Measurements from ENCODE around the gene PPM1E. TPM values are rescaled to one million over a fixed set of nuclear protein-coding genes. Genes with fewer than 3 reads are reported as not detected.
A peak's percentile ranks its signal among the peaks of the same experiment; 100 is the strongest.

The PPM1E gene
- 1 to 10 TPM; 4.1 to 7.8 TPM for total RNA-seq

GRCh38 chr17:58755577-58756245, at the start of gene PPM1E:
Gene PPM1E, plus strand, starts transcription at chr17:58755854.
- DNase-seq (ENCODE audit: low spot score), result peak; percentile 16
- H3K27ac ChIP-seq, result peak within 1 kb of the TSS in 1 of 2 donors; percentile 52
- WGBS, result 1% methylated on average over 32 of the region's 71 CpGs

GRCh38 chr17:58706351-58707140, 49.1 kb upstream of the PPM1E start:
- TF ChIP-seq POLR2AphosphoS5 (IDR thresholded peaks at IDR 0.05) (no peak), POLR2A (IDR thresholded peaks at IDR 0.05) (no peak)
- TF ChIP-seq, protein P1, sequence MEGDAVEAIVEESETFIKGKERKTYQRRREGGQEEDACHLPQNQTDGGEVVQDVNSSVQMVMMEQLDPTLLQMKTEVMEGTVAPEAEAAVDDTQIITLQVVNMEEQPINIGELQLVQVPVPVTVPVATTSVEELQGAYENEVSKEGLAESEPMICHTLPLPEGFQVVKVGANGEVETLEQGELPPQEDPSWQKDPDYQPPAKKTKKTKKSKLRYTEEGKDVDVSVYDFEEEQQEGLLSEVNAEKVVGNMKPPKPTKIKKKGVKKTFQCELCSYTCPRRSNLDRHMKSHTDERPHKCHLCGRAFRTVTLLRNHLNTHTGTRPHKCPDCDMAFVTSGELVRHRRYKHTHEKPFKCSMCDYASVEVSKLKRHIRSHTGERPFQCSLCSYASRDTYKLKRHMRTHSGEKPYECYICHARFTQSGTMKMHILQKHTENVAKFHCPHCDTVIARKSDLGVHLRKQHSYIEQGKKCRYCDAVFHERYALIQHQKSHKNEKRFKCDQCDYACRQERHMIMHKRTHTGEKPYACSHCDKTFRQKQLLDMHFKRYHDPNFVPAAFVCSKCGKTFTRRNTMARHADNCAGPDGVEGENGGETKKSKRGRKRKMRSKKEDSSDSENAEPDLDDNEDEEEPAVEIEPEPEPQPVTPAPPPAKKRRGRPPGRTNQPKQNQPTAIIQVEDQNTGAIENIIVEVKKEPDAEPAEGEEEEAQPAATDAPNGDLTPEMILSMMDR (IDR thresholded peaks at IDR 0.05), result no peak
- Histone ChIP-seq H3K9me3 (no peaks in the 10 kb centered on the region), H3K27me3 (replicated peaks; ENCODE audit: insufficient read depth) (no peaks in the 10 kb centered on the region), H3K36me3 (no peaks in the 10 kb centered on the region), H3K4me1 (replicated peaks) (no peaks in the 10 kb centered on the region), H3K4me3 (no peak overlapping the region), H3K27ac (no peak overlapping the region)
- no peak for DNase-seq (ENCODE audit: low spot score)
- 77% methylated on average over 3 of the region's 3 CpGs for WGBS
- intact Hi-C loops (cut with DNase I), result no loop called here

More at GRCh38 chr17:58755577-58756245, at the start of gene PPM1E:
- no peaks in the 10 kb centered on the region for H3K4me1 ChIP-seq (replicated peaks)
- no peaks in the 10 kb centered on the region for H3K36me3 ChIP-seq
- H3K4me3 ChIP-seq, result peak within 1 kb of the TSS; percentile 60
- no peaks in the 10 kb centered on the region for H3K9me3 ChIP-seq
- H3K27me3 ChIP-seq (replicated peaks; ENCODE audit: insufficient read depth), result no peaks in the 10 kb centered on the region
- intact Hi-C loops (cut with DNase I), result no loop called here
- TF ChIP-seq, protein P1 (IDR thresholded peaks at IDR 0.05), result no peak
- TF ChIP-seq POLR2AphosphoS5 (IDR thresholded peaks at IDR 0.05), result no peak

- H3K36me3 ChIP-seq, result no peaks in the 10 kb centered on the region
- no peaks in the 10 kb centered on the region for H3K9me3 ChIP-seq
- 51% methylated on average over 4 of the region's 4 CpGs for WGBS
- no peak for TF ChIP-seq POLR2AphosphoS5 (IDR thresholded peaks at IDR 0.05)
- no peak for TF ChIP-seq POLR2A (IDR thresholded peaks at IDR 0.05)
- TF ChIP-seq, protein P1 (IDR thresholded peaks at IDR 0.05), result peak; percentile 68 to 85 (median 76)
- intact Hi-C loops (cut with DNase I), result loop anchor here (5.0 kb wide), 1 partner anchor 291 kb away; no protein-coding TSS in a partner anchor
- H3K27me3 ChIP-seq (replicated peaks; ENCODE audit: insufficient read depth), result no peaks in the 10 kb centered on the region
- H3K4me1 ChIP-seq (replicated peaks), result no peaks in the 10 kb centered on the region
- no peak overlapping the region for H3K4me3 ChIP-seq
- DNase-seq (ENCODE audit: low spot score), result peak; percentile 44
- H3K27ac ChIP-seq, result peak overlapping the region in 1 of 2 donors; percentile 23
These were observed 44.6 kb upstream of the PPM1E start for GRCh38 chr17:58710948-58711552.

DNA sequence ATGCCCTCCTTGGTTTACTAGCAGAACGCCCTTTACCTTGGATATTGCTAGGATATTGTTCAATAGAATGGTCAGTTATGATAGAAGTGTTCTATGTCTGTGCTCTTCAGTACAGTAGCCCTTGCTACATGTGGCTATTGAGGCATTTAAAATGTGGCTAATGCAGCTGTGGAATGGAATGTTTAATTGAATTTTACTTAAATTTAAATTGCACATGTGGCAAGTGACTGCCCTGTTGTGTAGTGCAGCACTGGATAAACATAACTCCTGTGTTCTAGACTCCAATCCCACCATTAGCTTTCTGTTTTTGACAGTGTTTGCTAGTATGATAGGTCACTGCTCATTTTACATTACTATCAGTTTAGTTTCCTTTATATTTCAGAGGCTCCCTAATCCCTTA, 33.4 kb upstream of the PPM1E start:
- no peaks in the 10 kb centered on the region for H3K36me3 ChIP-seq
- no peak overlapping the region for H3K27ac ChIP-seq
- H3K27me3 ChIP-seq (replicated peaks; ENCODE audit: insufficient read depth), result no peaks in the 10 kb centered on the region
- DNase-seq (ENCODE audit: low spot score), result no peak
- H3K4me3 ChIP-seq, result no peak overlapping the region
- intact Hi-C loops (cut with DNase I), result no loop called here
- no peak for TF ChIP-seq POLR2AphosphoS5 (IDR thresholded peaks at IDR 0.05)
- TF ChIP-seq, protein P1 (IDR thresholded peaks at IDR 0.05), result no peak
- no peak for TF ChIP-seq POLR2A (IDR thresholded peaks at IDR 0.05)
- H3K4me1 ChIP-seq (replicated peaks), result no peaks in the 10 kb centered on the region
- WGBS, result 90% methylated on average over 1 of the region's 1 CpG
- H3K9me3 ChIP-seq, result no peaks in the 10 kb centered on the region

All from prostate gland (tissue), 2 donors.